HepG2 (cell line): ENCODE measurements around the gene SNX15. TPM values are rescaled to one million over a fixed set of nuclear protein-coding genes. Genes with fewer than 3 reads are reported as not detected.

Experiments used
- AHR ChIP-seq: IDR thresholded peaks from 2 replicates; pipeline ENCODE4 v1.6.1; 2018; ENCODE audit warnings: missing genetic modification reagents, missing compliant biosample characterization
- BCL6 ChIP-seq: IDR thresholded peaks from 2 replicates; pipeline ENCODE4 v1.6.1; 2016; ENCODE audit warnings: missing genetic modification reagents, missing compliant biosample characterization
- CC2D1A ChIP-seq: sonication (generic); formaldehyde crosslinking; IDR thresholded peaks from 2 replicates; pipeline ENCODE4 v1.8.1; 2023; ENCODE audit warnings: mild to moderate bottlenecking, missing genetic modification reagents
- FOSL1 ChIP-seq: sonication (generic); formaldehyde crosslinking; IDR thresholded peaks from 2 replicates; pipeline ENCODE4 v1.9.0; 2021; ENCODE audit warnings: missing genetic modification reagents, borderline replicate concordance
- GPBP1L1 ChIP-seq: sonication (generic); formaldehyde crosslinking; IDR thresholded peaks from 2 replicates; pipeline ENCODE4 v1.5.0; 2020; ENCODE audit warnings: mild to moderate bottlenecking, missing genetic modification reagents
- HNF4A ChIP-seq: sonication (generic); formaldehyde crosslinking; IDR thresholded peaks from 2 replicates; pipeline ENCODE4 v1.4.0; 2020; ENCODE audit warnings: missing genetic modification reagents
- NR2F2 ChIP-seq: IDR thresholded peaks from 2 replicates; pipeline ENCODE4 v1.6.1; 2012; ENCODE audit warnings: low read depth, inconsistent platforms, borderline replicate concordance
- ONECUT2 ChIP-seq: sonication (generic); formaldehyde crosslinking; IDR thresholded peaks from 2 replicates; pipeline ENCODE4 v1.4.0; 2020; ENCODE audit warnings: missing genetic modification reagents
- PBX2 ChIP-seq: IDR thresholded peaks from 2 replicates; pipeline ENCODE4 v1.6.1; 2016; ENCODE audit warnings: control low read depth
- RFXAP ChIP-seq: sonication (generic); formaldehyde crosslinking; IDR thresholded peaks from 2 replicates; pipeline ENCODE4 v1.4.0; 2020; ENCODE audit warnings: missing genetic modification reagents, borderline replicate concordance
- RORA ChIP-seq: sonication (generic); formaldehyde crosslinking; IDR thresholded peaks from 2 replicates; pipeline ENCODE4 v1.5.0; 2020; ENCODE audit warnings: mild to moderate bottlenecking, missing genetic modification reagents, moderate library complexity
- SP2 ChIP-seq: sonication (generic); formaldehyde crosslinking; IDR thresholded peaks from 2 replicates; pipeline ENCODE4 v1.5.1; 2020; ENCODE audit warnings: mild to moderate bottlenecking, missing genetic modification reagents
- STAT6 ChIP-seq: sonication (generic); formaldehyde crosslinking; IDR thresholded peaks from 2 replicates; pipeline ENCODE4 v1.4.0; 2020; ENCODE audit warnings: missing genetic modification reagents, mild to moderate bottlenecking, borderline replicate concordance
- TFAP4 ChIP-seq: sonication (generic); IDR thresholded peaks from 2 replicates; pipeline ENCODE4 v1.6.1; 2016; ENCODE audit warnings: low read depth, borderline replicate concordance
- TGIF2 ChIP-seq: IDR thresholded peaks from 2 replicates; pipeline ENCODE4 v1.6.1; 2016; ENCODE audit warnings: control low read depth, missing compliant biosample characterization
- TRIM22 ChIP-seq: fragments of 450-650 bp; IDR thresholded peaks from 2 replicates; pipeline ENCODE4 v1.6.1; 2017
- TSC22D2 ChIP-seq: sonication (generic); formaldehyde crosslinking; IDR thresholded peaks from 2 replicates; pipeline ENCODE4 v1.5.1; 2020; ENCODE audit warnings: missing genetic modification reagents, mild to moderate bottlenecking, borderline replicate concordance
- ZBTB7B ChIP-seq: sonication (generic); formaldehyde crosslinking; IDR thresholded peaks from 2 replicates; pipeline ENCODE4 v1.4.0; 2020; ENCODE audit warnings: missing genetic modification reagents
- ZFP41 ChIP-seq: sonication (generic); formaldehyde crosslinking; IDR thresholded peaks from 2 replicates; pipeline ENCODE4 v1.4.0; 2020; ENCODE audit warnings: mild to moderate bottlenecking, missing genetic modification reagents, borderline replicate concordance
- ZMYM4 ChIP-seq: sonication (generic); formaldehyde crosslinking; IDR thresholded peaks from 2 replicates; pipeline ENCODE4 v1.8.1; 2023; ENCODE audit warnings: mild to moderate bottlenecking, missing genetic modification reagents
- ZNF138 ChIP-seq: sonication (generic); formaldehyde crosslinking; IDR thresholded peaks from 2 replicates; pipeline ENCODE4 v1.5.0; 2020; ENCODE audit warnings: mild to moderate bottlenecking, low read depth, missing genetic modification reagents
- ZNF143 ChIP-seq: sonication (generic); formaldehyde crosslinking; IDR thresholded peaks from 2 replicates; pipeline ENCODE4 v1.4.0; 2020; ENCODE audit warnings: missing genetic modification reagents
- ZNF446 ChIP-seq: sonication (generic); formaldehyde crosslinking; IDR thresholded peaks from 2 replicates; pipeline ENCODE4 v1.5.0; 2020; ENCODE audit warnings: mild to moderate bottlenecking, missing genetic modification reagents
- ZNF510 ChIP-seq: sonication (generic); formaldehyde crosslinking; IDR thresholded peaks from 2 replicates; pipeline ENCODE4 v1.4.0; 2020; ENCODE audit warnings: low read depth, mild to moderate bottlenecking, missing genetic modification reagents
- ZNF629 ChIP-seq: sonication (generic); formaldehyde crosslinking; conservative IDR thresholded peaks from 2 replicates; pipeline ENCODE4 v1.5.0; 2020; ENCODE audit warnings: missing genetic modification reagents
- polyA plus RNA-seq, 8 experiments: library from polyadenylated mRNA; depleted of rRNA in 3 of 8; stranded (reverse) in 7 of 8; unstranded in 1 of 8; fragments of >200 nt; fragmentation: Illumina TruSeq in 4 of 8; extraction: Trizol in 4 of 8; gene quantifications; 2 replicates each; pipeline versions ENCODE4 v1.2.1 to v1.2.3, GENCODE V29; 2011 to 2016; ENCODE audit warnings: low read depth in 4 of 8, missing spikeins in 1 of 8, mixed read lengths in 1 of 8; ENCODE audit not compliant: insufficient read depth in 1 of 8
- total RNA-seq, 5 experiments: library from RNA; depleted of rRNA; stranded (reverse); fragments of >200 nt; fragmentation: Illumina TruSeq; extraction: Trizol; gene quantifications; 2 replicates each; pipeline ENCODE4 v1.2.3, GENCODE V29; 2016; ENCODE audit warnings: low read depth in 1 of 5

The SNX15 gene
- total and polyA plus RNA-seq, 2 of the 13 experiments (the other 11 are each of a cell fraction or from before 2014, with no cell fraction given) = 19.1 to 22.6 TPM

- no peak for TF ChIP-seq STAT6 (CRISPR knock-in tag)
- no peak for TF ChIP-seq PBX2 (CRISPR knock-in tag)
- no peak for TF ChIP-seq ONECUT2 (CRISPR knock-in tag)
- TF ChIP-seq HNF4A (CRISPR knock-in tag) = 0 out of 2 replicates have a peak, but pooled peaks have one; percentile 10
- TF ChIP-seq RORA (CRISPR knock-in tag) = no peak
- no peak for TF ChIP-seq GPBP1L1
- no peak for TF ChIP-seq ZNF446
- TF ChIP-seq RFXAP = no peak
- no peak for TF ChIP-seq NR2F2
- TF ChIP-seq ZBTB7B (CRISPR knock-in tag) = no peak
- TF ChIP-seq FOSL1 (CRISPR knock-in tag) = no peak; the same call in 1 of the 2 replicates
- TF ChIP-seq BCL6 = no peak
- TF ChIP-seq AHR (CRISPR knock-in tag) = no peak
- TF ChIP-seq ZNF629 = peak; percentile 41; the same call in 1 of the 2 replicates
- no peak for TF ChIP-seq ZNF510 (CRISPR knock-in tag)
- no peak for TF ChIP-seq CC2D1A (CRISPR knock-in tag)
- TF ChIP-seq TGIF2 (CRISPR knock-in tag) = no peak
- TF ChIP-seq TRIM22 = no peak
- TF ChIP-seq ZNF143 = 0 out of 2 replicates have a peak, but pooled peaks have one; percentile 11
- no peak for TF ChIP-seq ZNF138 (CRISPR knock-in tag)
- TF ChIP-seq ZMYM4 (CRISPR knock-in tag) = 0 out of 2 replicates have a peak, but pooled peaks have one; percentile 24
- no peak for TF ChIP-seq TFAP4
- no peak for TF ChIP-seq ZFP41 (CRISPR knock-in tag)
- no peak for TF ChIP-seq SP2 (CRISPR knock-in tag)
- no peak for TF ChIP-seq TSC22D2 (CRISPR knock-in tag)
Measured at GRCh38 chr11:65060913-65061408, 33.7 kb downstream of the SNX15 start (continued).
